ENCODE data around the gene U2SURP. TPM values are rescaled to one million over a fixed set of nuclear protein-coding genes. Genes with fewer than 3 reads are reported as not detected.

U2SURP gene
- total RNA-seq, 1 donor = 236 TPM

- Histone ChIP-seq H3K27me3 (ENCODE audit: insufficient read depth, low read length) (no peaks in the 10 kb centered on the region), H3K4me1 (ENCODE audit: insufficient read depth, low read length) (peaks cover 19% of the 10 kb centered on the region), H3K4me3 (ENCODE audit: low read length) (no peak overlapping the region), H3K9me3 (ENCODE audit: low read depth, low read length) (no peaks in the 10 kb centered on the region)
Measured at GRCh38 chr3:143084856-143085731, 83.7 kb downstream of the U2SURP start.

- Histone ChIP-seq H3K9me3 (ENCODE audit: low read depth, low read length) (no peaks in the 10 kb centered on the region), H3K27me3 (ENCODE audit: insufficient read depth, low read length) (no peaks in the 10 kb centered on the region), H3K4me3 (ENCODE audit: low read length) (no peak overlapping the region), H3K4me1 (ENCODE audit: insufficient read depth, low read length) (peaks cover 6% of the 10 kb centered on the region)
Measured at GRCh38 chr3:143088835-143089234, 87.5 kb downstream of the U2SURP start.

- Histone ChIP-seq H3K4me1 (ENCODE audit: insufficient read depth, low read length) (peaks cover 1% of the 10 kb centered on the region), H3K27me3 (ENCODE audit: insufficient read depth, low read length) (no peaks in the 10 kb centered on the region), H3K4me3 (ENCODE audit: low read length) (no peak overlapping the region)
Measured at GRCh38 chr3:143089965-143090364, 88.6 kb downstream of the U2SURP start.

GRCh38 chr3:143090486-143090885, 89.1 kb downstream of the U2SURP start:
- H3K4me3 ChIP-seq (ENCODE audit: low read length) = no peak overlapping the region
- no peaks in the 10 kb centered on the region for H3K27me3 ChIP-seq (ENCODE audit: insufficient read depth, low read length)
- H3K4me1 ChIP-seq (ENCODE audit: insufficient read depth, low read length) = no peaks in the 10 kb centered on the region
- no peaks in the 10 kb centered on the region for H3K9me3 ChIP-seq (ENCODE audit: low read depth, low read length)

More at GRCh38 chr3:143089965-143090364, 88.6 kb downstream of the U2SURP start:
- no peaks in the 10 kb centered on the region for H3K9me3 ChIP-seq (ENCODE audit: low read depth, low read length)

- no peaks in the 10 kb centered on the region for H3K4me1 ChIP-seq (ENCODE audit: insufficient read depth, low read length)
- no peak overlapping the region for H3K4me3 ChIP-seq (ENCODE audit: low read length)
- H3K9me3 ChIP-seq (ENCODE audit: low read depth, low read length) = no peaks in the 10 kb centered on the region
- no peaks in the 10 kb centered on the region for H3K27me3 ChIP-seq (ENCODE audit: insufficient read depth, low read length)
Measured at GRCh38 chr3:143090976-143091837, 89.8 kb downstream of the U2SURP start.

- Histone ChIP-seq H3K9me3 (ENCODE audit: low read depth, low read length) (no peaks in the 10 kb centered on the region), H3K27me3 (ENCODE audit: insufficient read depth, low read length) (no peaks in the 10 kb centered on the region), H3K4me3 (ENCODE audit: low read length) (no peak overlapping the region), H3K4me1 (ENCODE audit: insufficient read depth, low read length) (no peaks in the 10 kb centered on the region)
Measured at GRCh38 chr3:143092191-143092590, 90.8 kb downstream of the U2SURP start.

- H3K4me3 ChIP-seq (ENCODE audit: low read length) = no peak overlapping the region
- H3K4me1 ChIP-seq (ENCODE audit: insufficient read depth, low read length) = no peaks in the 10 kb centered on the region
- no peaks in the 10 kb centered on the region for H3K9me3 ChIP-seq (ENCODE audit: low read depth, low read length)
- H3K27me3 ChIP-seq (ENCODE audit: insufficient read depth, low read length) = no peaks in the 10 kb centered on the region
Measured at GRCh38 chr3:143095813-143096212, 94.4 kb downstream of the U2SURP start.

- Histone ChIP-seq H3K4me3 (ENCODE audit: low read length) (no peak overlapping the region), H3K4me1 (ENCODE audit: insufficient read depth, low read length) (no peaks in the 10 kb centered on the region)
Measured at GRCh38 chr3:143098032-143098764, 96.8 kb downstream of the U2SURP start.

GRCh38 chr3:143099210-143099609, 97.8 kb downstream of the U2SURP start:
- Histone ChIP-seq H3K27me3 (ENCODE audit: insufficient read depth, low read length) (peaks cover 2% of the 10 kb centered on the region), H3K4me1 (ENCODE audit: insufficient read depth, low read length) (no peaks in the 10 kb centered on the region), H3K4me3 (ENCODE audit: low read length) (no peak overlapping the region), H3K9me3 (ENCODE audit: low read depth, low read length) (peaks cover under 1% of the 10 kb centered on the region)

More at GRCh38 chr3:143098032-143098764, 96.8 kb downstream of the U2SURP start:
- Histone ChIP-seq H3K9me3 (ENCODE audit: low read depth, low read length) (no peaks in the 10 kb centered on the region), H3K27me3 (ENCODE audit: insufficient read depth, low read length) (peaks cover 2% of the 10 kb centered on the region)

GRCh38 chr3:143099690-143100089, 98.3 kb downstream of the U2SURP start:
- Histone ChIP-seq H3K4me3 (ENCODE audit: low read length) (no peak overlapping the region), H3K9me3 (ENCODE audit: low read depth, low read length) (peaks cover 5% of the 10 kb centered on the region), H3K4me1 (ENCODE audit: insufficient read depth, low read length) (no peaks in the 10 kb centered on the region), H3K27me3 (ENCODE audit: insufficient read depth, low read length) (peaks cover 2% of the 10 kb centered on the region)

GRCh38 chr3:143100451-143100850, 99.1 kb downstream of the U2SURP start:
- Histone ChIP-seq H3K27me3 (ENCODE audit: insufficient read depth, low read length) (peaks cover 2% of the 10 kb centered on the region), H3K4me3 (ENCODE audit: low read length) (no peak overlapping the region), H3K4me1 (ENCODE audit: insufficient read depth, low read length) (no peaks in the 10 kb centered on the region)

GRCh38 chr3:143101792-143102381, 100.5 kb downstream of the U2SURP start:
- Histone ChIP-seq H3K27me3 (ENCODE audit: insufficient read depth, low read length) (peaks cover 2% of the 10 kb centered on the region), H3K9me3 (ENCODE audit: low read depth, low read length) (peaks cover 20% of the 10 kb centered on the region), H3K4me3 (ENCODE audit: low read length) (no peak overlapping the region), H3K4me1 (ENCODE audit: insufficient read depth, low read length) (no peaks in the 10 kb centered on the region)

More at GRCh38 chr3:143100451-143100850, 99.1 kb downstream of the U2SURP start:
- H3K9me3 ChIP-seq (ENCODE audit: low read depth, low read length) = peaks cover 13% of the 10 kb centered on the region

- H3K27me3 ChIP-seq (ENCODE audit: insufficient read depth, low read length) = peaks cover 2% of the 10 kb centered on the region
- no peaks in the 10 kb centered on the region for H3K4me1 ChIP-seq (ENCODE audit: insufficient read depth, low read length)
- peaks cover 20% of the 10 kb centered on the region for H3K9me3 ChIP-seq (ENCODE audit: low read depth, low read length)
- no peak overlapping the region for H3K4me3 ChIP-seq (ENCODE audit: low read length)
Measured at GRCh38 chr3:143103652-143104051, 102.3 kb downstream of the U2SURP start.

GRCh38 chr3:143105170-143105569, 103.8 kb downstream of the U2SURP start:
- H3K9me3 ChIP-seq (ENCODE audit: low read depth, low read length) = peaks cover 20% of the 10 kb centered on the region
- H3K27me3 ChIP-seq (ENCODE audit: insufficient read depth, low read length) = peaks cover 2% of the 10 kb centered on the region
- H3K4me3 ChIP-seq (ENCODE audit: low read length) = no peak overlapping the region
- H3K4me1 ChIP-seq (ENCODE audit: insufficient read depth, low read length) = no peaks in the 10 kb centered on the region
